HG03108 (cell line): Measurements from ENCODE around the gene TBL1X.

Source experiments
- ATAC-seq: cut with Tn5 transposase; IDR thresholded peaks from one replicate; pipeline ENCODE4 v1.9.1; 2021; ENCODE audit warnings: moderate library complexity; ENCODE audit not compliant: unreplicated experiment

Gene TBL1X

DNA sequence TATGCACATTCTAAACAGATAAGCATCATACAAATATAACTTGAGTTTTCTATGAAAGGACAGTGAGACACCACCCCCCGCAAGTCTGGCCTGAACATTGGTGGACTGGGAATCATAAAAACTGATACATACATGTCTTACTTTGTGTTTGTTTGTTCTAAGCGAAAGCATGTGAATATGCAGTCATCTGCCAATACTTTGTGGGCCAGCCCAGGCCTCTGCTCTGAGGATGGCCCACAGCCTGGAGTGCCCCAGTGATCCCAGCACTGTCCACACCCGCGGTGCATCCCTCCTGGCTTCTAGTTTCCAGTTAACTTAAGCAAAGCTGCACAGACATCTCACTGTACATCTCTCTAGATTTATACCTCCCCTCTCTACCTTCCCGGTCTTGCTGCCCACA is 154.3 kb downstream of the TBL1X start:
- no peak for ATAC-seq

DNA sequence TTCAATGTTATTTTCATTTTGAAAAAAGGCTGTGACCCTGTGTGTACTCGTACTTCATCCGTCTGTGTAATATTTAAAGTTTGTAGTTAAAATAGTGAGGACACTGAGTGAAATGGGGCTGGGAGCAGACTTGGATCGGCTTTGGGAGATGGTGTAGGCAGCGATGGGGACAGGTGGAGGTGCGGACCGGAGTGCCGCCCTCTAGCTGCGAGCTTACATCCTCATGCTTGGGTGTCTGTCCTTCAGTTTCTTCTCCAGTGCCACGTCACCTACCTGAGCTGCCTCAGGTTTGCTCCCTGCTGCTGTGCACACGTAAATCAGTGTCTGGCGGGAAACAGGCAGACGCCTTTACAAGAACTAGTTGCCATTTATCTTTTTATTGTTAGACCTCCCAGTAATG is 154.7 kb downstream of the TBL1X start:
- ATAC-seq = no peak

DNA sequence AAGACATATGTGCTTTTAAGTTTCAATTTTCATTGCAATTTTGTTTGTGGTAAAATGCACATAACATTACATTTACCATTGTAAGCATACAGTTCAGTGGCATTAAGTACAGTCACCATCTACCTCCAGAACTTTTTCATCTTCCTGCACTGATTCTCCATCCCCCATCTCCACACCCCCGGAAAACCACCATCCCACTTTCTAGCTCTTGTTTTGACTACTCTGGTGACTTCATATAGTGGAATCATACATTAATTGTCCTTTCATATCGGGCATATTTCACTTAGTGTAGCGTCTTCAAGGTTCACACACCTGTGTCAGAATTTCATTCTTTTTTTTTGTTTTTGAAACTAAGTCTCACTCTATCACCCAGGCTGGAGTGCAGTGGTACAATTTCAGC is 157.3 kb downstream of the TBL1X start:
- no peak for ATAC-seq

DNA sequence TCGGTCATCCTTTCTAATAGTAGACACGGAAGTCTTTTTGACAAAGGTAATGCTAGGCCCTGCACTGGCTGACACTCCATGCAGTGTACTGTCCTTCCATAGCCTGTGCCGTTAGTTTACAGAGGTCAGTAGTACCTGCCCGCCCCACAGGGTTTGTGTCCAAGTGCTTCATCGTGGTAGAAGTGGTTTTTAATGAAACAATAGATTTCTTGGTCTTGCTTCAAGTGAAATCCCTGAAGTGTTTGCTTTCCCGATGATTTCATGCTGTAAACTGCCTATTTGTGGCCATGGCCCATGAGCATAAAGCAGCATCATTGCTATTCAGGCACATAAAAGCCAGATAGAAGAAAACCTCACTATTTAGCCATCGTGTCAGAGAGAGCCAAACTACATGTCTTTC is 161.5 kb downstream of the TBL1X start:
- ATAC-seq = no peak

DNA sequence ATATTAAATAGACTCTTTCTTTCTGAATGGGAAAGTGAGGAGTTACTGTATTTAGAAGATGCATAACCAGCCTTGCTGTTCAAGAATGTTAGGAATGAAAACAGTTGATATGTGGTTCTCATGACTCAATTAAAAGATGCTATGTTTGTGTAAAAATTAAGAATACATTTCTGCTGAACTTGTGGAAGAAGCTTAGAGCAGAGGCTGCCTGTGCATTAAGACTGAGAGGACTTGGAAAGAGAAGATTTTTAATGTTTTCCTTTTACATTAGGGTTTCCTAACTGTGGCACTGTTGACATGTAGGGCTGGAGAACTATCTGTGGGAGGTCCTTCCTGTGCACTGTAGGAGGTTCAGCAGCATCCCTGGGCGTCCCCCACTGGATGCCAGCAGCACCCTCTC is 163.1 kb downstream of the TBL1X start:
- no peak for ATAC-seq

DNA sequence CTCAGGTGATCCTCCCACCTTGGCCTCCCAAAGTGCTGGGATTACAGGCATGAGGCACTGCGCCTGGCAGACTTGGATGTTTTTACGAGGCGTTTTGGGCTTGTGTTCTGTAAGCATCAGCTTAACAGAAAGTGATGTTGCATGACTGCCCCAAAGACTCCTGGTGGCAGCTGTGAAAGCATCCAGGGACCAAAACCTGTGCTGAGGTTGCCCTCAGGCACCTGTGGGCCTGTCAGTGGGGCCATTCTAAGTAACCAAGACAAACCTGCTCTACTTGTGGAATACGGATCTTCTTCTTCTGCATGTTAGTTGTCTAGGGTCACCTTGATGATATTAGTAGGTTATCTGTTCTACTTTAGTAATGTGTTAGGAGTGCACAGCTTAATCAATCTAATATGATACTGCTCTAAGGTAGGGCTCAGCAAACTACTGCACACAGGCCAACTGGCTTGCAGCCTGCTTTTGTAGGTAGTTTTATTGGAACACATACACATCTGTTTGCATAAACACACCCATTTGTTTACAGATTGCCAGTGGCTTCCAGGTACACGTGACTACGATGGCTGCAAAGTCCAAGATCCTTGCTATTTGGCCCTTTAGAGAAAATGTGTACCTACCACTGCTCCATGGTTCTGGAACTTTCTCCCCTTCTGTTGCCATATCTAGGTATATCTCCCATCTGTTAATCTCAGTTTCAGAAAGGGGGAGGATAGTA is 164.1 kb downstream of the TBL1X start:
- ATAC-seq = no peak

DNA sequence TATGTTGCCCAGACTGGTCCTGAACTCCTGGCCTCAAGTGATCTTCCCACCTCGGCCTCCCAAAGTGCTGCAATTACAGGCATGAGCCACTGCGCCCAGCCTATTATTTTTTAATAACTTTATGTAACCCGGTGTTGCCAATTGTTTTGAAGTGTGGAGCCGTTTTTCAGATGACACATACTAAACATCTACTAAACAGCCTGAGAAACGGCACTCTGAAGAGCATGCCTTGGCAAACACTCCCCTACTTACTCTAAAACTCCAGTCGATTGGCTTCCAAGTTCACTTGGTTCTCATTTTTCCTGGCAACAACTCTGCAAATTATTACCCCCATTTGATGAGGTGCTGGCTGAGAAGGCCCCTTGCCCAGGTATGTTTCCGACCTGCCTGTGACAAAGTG is 169.7 kb downstream of the TBL1X start:
- no peak for ATAC-seq

DNA sequence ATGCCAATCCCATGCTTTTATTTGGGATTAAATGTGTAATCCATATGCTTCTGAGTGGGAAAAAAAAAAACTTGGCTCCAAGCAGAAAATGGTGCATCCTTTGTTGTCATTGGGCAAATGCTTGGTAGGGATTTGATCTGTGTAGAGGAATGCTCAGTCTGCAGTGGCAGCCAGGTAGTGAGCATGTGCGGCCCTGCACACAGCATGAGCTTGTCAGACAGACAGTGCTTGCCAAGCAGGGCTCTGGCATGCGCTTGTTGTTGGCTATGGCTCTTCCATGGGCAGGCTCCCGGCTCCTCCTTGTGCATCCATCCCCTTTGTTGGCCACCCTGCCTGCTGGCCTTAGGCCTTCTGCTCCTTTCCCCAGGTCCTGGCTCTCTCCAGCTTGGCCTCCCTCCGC is 170.5 kb downstream of the TBL1X start:
- no peak for ATAC-seq

DNA sequence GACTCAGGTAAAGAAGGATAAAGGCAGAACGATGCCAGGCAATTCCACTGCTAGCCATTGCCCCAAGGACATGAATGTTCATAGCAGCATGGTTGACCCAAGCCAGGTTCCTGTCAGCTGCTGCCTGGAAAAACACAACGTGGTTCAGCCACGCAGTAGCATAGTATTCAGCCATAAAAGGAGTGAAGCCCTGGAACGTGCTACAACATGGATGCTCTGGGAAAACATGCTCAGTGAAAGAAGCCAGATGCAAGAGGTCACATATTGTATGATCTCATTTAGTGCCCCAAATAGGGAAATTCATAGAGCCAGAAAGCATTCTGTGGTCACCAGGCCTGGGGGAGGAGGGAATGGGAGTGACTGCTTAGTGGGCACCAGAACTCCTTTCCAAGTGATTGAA is 170.9 kb downstream of the TBL1X start:
- no peak for ATAC-seq

DNA sequence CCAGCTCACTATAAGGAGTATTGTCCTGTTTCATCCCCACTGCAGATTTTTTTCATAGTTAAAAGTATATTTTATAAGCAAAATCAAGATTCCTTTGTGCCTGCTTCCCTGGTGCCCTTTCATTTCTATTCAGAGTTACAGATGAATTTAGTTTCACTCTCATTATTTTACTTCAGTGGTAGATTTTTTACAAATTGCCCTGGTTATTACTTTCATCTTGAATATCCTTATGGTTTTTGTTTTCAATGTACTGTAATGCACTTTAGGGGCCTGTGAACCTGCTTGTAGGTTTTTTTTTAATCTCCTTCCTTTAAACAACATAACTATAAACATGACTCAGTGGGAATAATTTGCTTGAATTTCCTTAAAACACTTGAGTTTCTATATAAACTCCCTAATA is 174.0 kb downstream of the TBL1X start:
- no peak for ATAC-seq

DNA sequence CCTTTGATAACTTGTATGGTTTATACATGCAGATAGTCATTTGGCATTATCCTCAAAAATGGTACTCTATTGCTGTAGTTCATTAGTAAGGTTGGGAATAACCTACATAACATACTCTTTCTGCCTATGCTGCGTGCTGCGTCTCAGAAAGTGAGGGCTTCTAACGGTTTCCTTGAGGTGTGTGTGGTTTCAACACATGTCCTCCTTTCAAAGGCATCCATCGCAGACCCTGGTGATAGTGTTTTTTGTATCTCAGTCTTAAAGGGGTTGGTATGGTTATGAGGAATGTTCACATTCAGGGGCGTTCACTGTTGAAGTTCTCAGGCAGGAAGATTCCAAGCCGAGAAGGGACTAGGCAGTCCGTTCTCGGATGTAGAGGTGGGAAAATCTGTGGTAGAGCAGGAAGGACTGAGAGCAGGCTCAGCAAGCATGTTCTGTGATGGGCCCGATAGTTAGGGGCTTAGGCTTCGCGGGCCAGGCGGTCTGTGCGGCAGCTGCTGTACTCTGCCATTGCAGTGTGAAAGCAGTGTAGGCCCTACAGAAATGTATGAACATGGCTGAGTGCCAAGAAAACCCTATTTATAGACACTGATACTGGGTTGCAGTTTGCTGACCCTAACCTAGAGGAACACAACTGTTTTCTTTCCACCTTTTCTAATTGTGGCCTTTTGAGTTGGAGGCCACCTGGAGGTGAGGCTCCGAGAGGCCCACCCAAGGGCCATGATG is 177.6 kb downstream of the TBL1X start:
- ATAC-seq = no peak

DNA sequence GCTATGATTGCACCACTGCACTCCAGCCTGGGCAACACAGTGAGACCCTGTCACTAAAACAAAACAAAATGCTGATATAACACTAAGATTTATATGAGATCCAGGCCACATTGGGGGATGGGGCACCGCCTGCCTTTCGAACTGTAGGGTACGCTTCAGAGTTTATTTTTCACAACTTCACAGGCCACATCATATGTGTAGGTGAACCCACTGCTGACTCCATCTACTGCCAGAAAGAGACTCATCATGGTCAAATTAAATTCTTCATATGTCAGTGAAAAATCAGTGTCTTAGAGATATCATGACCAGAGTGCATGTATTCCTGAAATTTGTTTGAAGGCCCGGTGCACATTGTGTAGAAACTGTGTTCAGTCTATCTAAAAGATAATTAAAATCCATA is 178.9 kb downstream of the TBL1X start:
- ATAC-seq = no peak

DNA sequence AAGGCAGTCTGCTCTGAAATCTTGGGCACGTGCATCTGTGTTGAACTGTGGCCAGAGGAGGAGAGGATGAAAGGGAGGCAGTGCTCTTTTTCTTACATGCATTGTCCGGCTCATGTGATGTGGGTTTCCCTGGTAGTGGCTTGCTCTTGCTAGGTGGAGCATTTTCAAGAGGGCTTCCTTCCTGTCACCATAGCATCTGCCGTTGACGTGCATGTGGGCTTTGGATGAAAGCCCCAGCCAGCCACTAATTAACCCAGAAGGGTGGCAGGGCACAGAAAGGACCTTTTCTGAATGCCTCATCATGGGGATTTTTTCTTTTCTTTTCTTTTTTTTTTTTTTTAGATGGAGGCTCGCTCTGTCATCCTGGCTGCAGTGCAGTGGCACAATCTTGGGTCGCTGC is 179.5 kb downstream of the TBL1X start:
- ATAC-seq = peak; percentile 92

DNA sequence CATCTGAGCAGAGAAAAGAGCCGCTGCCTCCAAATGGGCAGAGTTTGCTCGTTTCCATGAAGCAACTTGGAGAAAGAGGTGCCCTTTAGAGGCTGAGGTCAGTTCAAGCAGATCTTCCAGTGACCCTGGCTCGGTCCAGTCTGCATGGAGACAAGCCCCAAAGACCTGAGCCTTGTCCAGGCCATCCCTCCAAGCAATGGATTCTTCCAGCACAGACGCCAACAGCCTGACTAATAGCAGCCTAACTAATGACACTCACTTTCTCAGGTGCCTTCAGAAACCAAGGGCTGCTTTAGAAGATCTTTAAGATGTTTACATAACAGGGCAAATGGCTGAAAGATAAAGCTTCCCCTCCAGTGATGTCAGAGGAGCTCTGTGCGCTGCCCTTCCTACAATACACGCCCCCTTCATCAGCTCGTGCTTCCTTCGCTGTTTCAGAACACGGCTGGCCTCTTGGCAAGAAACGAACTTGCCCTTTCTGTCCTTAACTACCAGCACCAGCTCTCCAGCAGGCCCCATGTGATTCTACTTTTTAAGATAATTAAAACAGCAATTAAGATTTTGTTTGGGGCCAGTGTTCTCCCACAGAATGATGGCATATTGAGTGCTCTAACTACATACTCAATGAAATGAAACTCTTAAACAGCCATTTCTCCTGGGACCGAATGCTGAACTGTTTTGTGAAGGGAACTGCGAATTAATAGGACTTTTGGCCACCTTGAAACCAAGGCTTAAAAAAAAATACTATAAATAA is 181.8 kb downstream of the TBL1X start:
- ATAC-seq = no peak

DNA sequence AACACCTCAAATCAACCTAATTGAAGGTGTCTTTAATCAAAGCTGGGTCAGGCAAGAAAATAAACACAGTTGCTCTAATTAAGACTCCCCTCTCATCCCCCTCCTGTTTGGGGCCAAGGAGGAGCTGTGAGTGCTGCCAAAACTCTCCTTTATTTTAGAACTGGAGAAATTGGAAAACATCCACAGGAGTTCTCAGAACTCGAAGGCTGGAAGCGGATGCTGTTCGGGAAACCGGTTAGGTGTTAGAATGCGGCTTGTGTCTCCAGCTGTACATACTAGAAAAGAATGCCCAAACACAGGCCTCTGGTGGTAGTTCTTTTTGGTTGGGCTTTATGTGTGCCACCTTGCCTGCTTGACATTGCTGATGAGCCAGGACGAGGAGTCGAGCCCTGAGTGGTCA is 182.6 kb downstream of the TBL1X start:
- ATAC-seq = no peak

DNA sequence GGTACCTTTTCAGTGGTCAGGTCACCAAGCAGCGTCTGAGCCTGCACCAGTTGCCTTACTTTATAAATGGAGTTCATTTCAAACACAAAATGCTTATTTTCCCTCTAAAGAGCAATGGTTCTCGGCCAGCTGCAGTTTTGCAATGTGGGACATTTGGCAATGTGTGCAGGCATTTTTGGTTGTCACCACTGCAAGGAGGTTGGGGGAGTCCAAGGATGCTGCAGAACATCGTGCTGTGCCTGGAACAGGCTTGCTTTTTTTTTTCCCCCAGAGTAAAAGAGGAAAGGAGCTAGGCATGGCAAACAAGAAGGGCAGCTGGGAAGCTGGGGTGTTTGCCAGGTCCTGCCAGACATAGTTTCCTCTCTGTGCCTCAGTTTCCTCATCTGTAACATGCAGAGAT is 185.2 kb downstream of the TBL1X start:
- no peak for ATAC-seq

DNA sequence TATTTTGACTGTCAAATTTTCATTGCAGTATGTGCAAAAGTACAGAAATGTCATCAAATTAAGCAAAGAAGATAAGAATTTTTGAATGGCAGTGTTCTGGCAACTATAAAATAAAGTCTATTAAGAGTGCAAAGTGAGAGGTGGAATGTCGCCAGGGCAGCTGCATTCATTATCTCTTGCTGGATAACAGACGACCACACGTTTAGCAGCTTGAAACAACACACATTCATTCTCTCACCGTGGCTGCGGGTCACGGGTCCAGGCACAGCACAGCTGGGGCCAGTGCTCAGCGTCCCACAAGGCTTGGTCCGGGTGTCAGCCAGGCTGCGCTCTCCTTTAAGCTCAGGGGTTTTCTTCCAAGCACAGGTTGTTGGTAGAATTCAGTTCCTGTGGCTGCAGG is 186.9 kb downstream of the TBL1X start:
- ATAC-seq = no peak

DNA sequence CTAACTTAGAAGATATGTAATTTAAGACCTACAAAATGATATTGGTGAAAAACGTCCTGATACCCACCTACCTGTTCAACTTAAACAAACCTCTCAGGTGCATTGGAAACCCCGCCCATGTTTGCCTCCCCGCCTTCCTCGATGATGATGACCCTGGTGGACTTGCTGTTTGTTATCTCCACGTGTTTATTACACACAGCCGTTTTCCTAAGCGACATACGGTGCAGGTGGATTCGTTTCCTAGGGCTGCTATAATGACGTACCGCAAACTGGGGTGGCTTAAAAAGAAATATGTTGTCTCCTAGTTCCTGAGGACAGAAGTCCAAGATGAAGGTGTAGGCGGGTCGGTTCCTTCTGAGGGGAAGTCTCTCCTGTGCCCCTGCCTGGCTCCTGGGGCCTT is 190.1 kb downstream of the TBL1X start:
- no peak for ATAC-seq

DNA sequence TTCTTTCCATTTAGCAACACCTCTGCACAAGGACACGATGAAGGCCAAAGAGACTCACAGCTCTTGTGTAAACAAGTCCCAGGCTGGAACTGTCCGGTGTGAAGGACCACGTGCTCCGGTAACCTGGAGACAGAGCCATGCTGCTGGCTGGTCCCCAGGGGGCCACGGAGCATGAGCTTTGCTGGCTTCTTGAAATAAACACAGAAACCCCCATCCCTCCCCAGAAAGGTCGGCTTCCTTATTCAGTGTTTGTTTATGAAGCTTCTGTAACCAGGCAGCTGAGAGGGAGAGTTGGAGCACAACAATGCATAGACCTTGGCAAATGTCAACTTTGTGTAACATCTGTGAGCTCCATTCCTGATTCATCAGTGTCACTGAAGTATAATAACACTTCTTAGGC is 191.4 kb downstream of the TBL1X start:
- no peak for ATAC-seq

DNA sequence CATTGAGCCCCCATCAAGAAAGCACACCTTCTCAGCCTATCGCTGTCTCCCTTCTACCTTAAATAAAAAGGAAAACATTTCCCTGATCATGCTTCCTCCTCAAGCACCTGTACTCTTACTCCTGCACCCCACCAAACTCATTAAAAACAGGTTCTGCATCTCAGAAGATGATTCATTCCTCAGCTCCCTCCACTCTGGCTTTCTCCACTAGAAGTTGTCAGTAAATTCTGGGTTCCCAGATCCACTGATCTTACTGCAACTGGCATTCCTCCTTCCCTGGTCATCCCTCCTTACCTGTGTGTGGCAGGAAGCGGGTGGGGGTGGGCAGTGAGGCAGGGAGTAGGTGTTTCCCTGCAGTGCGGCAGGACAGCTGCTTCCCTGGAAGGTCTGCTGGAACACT is 192.0 kb downstream of the TBL1X start:
- no peak for ATAC-seq

DNA sequence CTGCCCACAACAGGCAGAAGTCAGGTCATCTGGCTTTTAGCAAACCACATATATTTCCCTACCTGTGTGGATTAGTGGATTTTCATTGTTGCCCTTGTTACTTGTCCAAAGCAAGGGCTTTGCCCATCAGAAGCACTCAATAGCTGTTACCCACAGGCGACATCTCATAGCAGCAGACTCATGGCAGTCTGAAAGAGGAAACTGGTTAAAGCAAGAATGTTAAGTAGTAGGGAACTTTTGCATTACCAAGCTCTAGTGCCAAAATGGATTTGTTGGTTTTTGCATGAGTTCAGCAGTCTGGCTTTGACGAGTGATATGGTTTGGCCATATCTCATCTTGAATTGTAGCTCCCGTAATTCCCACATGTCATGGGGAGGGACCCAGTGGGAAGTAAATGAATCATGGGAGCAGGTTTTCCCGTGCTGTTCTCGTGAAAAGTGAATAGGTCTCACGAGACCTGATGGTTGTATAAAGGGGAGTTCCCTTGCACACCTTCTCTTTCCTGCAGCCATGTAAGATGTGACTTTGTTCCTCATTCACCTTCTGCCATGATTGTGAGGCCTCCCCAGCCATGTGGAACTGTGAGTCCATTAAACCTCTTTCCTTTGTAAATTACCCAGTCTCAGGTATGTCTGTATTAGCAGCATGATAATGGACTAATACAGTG is 192.9 kb downstream of the TBL1X start:
- no peak for ATAC-seq

DNA sequence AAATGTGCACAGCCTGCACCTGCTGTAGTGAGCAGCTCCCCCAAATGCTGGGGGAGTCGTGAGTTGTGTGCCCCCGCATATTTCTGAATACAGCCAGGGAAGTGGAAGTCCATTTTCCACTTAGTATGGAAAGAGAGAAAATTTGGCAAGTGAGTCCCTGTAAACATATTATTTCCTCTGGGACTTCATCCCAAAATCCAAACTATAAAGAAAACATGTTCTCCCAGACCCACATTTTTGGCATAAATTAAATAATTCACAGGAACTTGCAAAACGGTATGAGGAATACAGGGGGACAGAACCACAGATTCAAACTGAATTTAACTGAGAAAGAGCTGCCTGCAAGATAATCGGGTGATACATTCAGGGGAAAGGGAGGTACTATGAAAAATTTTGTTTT is 193.6 kb downstream of the TBL1X start:
- no peak for ATAC-seq
